HCT116 (cell line): ENCODE results near the gene GALNT14. TPM values are rescaled to one million over a fixed set of nuclear protein-coding genes. Genes with fewer than 3 reads are reported as not detected.

Experiments used
- ATAC-seq: fragments of 200-7000 bp; cut with Tn5 transposase; 2 replicates; pipeline ENCODE4 v1.9.1; 2020; ENCODE audit warnings: mild to moderate bottlenecking, moderate library complexity
- BruUV-seq: library from RNA; stranded (reverse); fragments of 400-500 nt; replicated peaks from 2 replicates; lab custom pipeline; 2021; lab: Mats Ljungman, UMichigan
- CTCF ChIA-PET: fragments of 300-600 bp; sonication (Branson Sonifier 250); formaldehyde crosslinking; loops from one replicate; lab custom pipeline; 2021; ENCODE audit warnings: antibody characterized with exemption; lab: Charles Lee
- POLR2A ChIA-PET: fragments of 300-600, 350-600 bp; sonication (Branson Sonifier 250); formaldehyde crosslinking; loops from one replicate; lab custom pipeline; 2021; ENCODE audit warnings: antibody characterized with exemption; lab: Charles Lee
- RAD21 ChIA-PET, 2 experiments: fragments of 300-600 bp; sonication (Branson Sonifier 250); formaldehyde crosslinking; loops; one replicate each; lab custom pipeline; 2023; ENCODE audit warnings: low total read pairs in 2 of 2; ENCODE audit not compliant: uncharacterized antibody in 2 of 2, unreplicated experiment in 2 of 2, low non-redundant PET in 1 of 2; lab: Charles Lee
- DNase-seq: peaks from one replicate; pipeline ENCODE4 v3.0.0-alpha.2; 2010; ENCODE audit warnings: low read depth, low spot score
- H2AFZ ChIP-seq: fragments of 200-600 bp; shearing (Covaris generic), sonication (generic); 2 replicates; pipeline ENCODE4 v1.6.1; 2017; ENCODE audit warnings: low read depth, mixed run types, mixed read lengths, antibody characterized with exemption, low read length; ENCODE audit not compliant: poor library complexity, severe bottlenecking
- H3K27ac ChIP-seq: 2 replicates; pipeline ENCODE4 v1.5.1; 2012; ENCODE audit warnings: low read depth, low read length
- H3K27me3 ChIP-seq: fragments of 200-600 bp; sonication (generic); 2 replicates; pipeline ENCODE4 v1.6.1; 2016; ENCODE audit warnings: mixed run types, low read length, mixed read lengths; ENCODE audit not compliant: insufficient read depth
- H3K36me3 ChIP-seq, 2 experiments: fragments of 200-500 bp in 1 of 2; fragments of 200-600 bp in 1 of 2; sonication (Bioruptor generic) in 1 of 2; sonication (generic) in 1 of 2; 2 replicates each; pipeline versions ENCODE4 v1.5.1 to v1.6.1; 2014 to 2016; ENCODE audit warnings: low read length in 2 of 2, inconsistent platforms in 1 of 2, mixed read lengths in 1 of 2, mixed run types in 1 of 2; ENCODE audit not compliant: insufficient read depth in 2 of 2, control insufficient read depth in 1 of 2
- H3K4me1 ChIP-seq, 2 experiments: fragments of 200-600 bp in 1 of 2; sonication (generic) in 1 of 2; 2 replicates each; pipeline versions ENCODE4 v1.5.1 to v1.6.1; 2012 to 2017; ENCODE audit warnings: low read length in 2 of 2, inconsistent platforms in 1 of 2, mild to moderate bottlenecking in 1 of 2, mixed read lengths in 1 of 2, mixed run types in 1 of 2, moderate library complexity in 1 of 2; ENCODE audit not compliant: insufficient read depth in 2 of 2, control insufficient read depth in 1 of 2
- H3K4me2 ChIP-seq: fragments of 200-600 bp; sonication (generic); 2 replicates; pipeline ENCODE4 v1.6.1; 2017; ENCODE audit warnings: mixed run types, low read length, mixed read lengths
- H3K4me3 ChIP-seq, 2 experiments: fragments of 200-600 bp in 1 of 2; sonication (generic) in 1 of 2; replicated peaks in 1 of 2; 2 replicates each; pipeline ENCODE4 v1.5.1; 2011 to 2016; ENCODE audit warnings: low read length in 2 of 2, control low read depth in 1 of 2, low read depth in 1 of 2, mild to moderate bottlenecking in 1 of 2, mixed read lengths in 1 of 2, mixed run types in 1 of 2
- H3K79me2 ChIP-seq: fragments of 200-600 bp; sonication (generic); 2 replicates; pipeline ENCODE4 v1.6.1; 2017; ENCODE audit warnings: mild to moderate bottlenecking, mixed run types, low read length, moderate library complexity, mixed read lengths; ENCODE audit not compliant: insufficient read depth
- H3K9ac ChIP-seq: fragments of 200-600 bp; sonication (generic); 2 replicates; pipeline ENCODE4 v1.6.1; 2016; ENCODE audit warnings: low read length, mixed read lengths
- H3K9me2 ChIP-seq: fragments of 200-600 bp; sonication (generic), shearing (Covaris generic); 2 replicates; pipeline ENCODE4 v1.6.1; 2017; ENCODE audit warnings: mixed run types, mild to moderate bottlenecking, moderate library complexity; ENCODE audit not compliant: insufficient read depth
- H3K9me3 ChIP-seq, 2 experiments: fragments of 200-500 bp in 1 of 2; fragments of 200-600 bp in 1 of 2; sonication (Bioruptor generic) in 1 of 2; sonication (generic) in 1 of 2; 2 replicates each; pipeline ENCODE4 v1.6.1; 2014 to 2017; ENCODE audit warnings: low read length in 2 of 2, mixed read lengths in 2 of 2, inconsistent platforms in 1 of 2, low read depth in 1 of 2, mild to moderate bottlenecking in 1 of 2, mixed run types in 1 of 2, moderate library complexity in 1 of 2; ENCODE audit not compliant: control insufficient read depth in 1 of 2, insufficient read depth in 1 of 2
- H4K20me1 ChIP-seq: fragments of 200-600 bp; sonication (generic), shearing (Covaris generic); 2 replicates; pipeline ENCODE4 v1.6.1; 2017; ENCODE audit warnings: mixed run types, mild to moderate bottlenecking, moderate library complexity; ENCODE audit not compliant: insufficient read depth
- ATF3 ChIP-seq: IDR thresholded peaks from 2 replicates; pipeline ENCODE4 v1.6.1; 2012
- CBX3 ChIP-seq: IDR thresholded peaks from 2 replicates; pipeline ENCODE4 v1.6.1; 2012; ENCODE audit warnings: low read depth
- CEBPB ChIP-seq: IDR thresholded peaks from 2 replicates; pipeline ENCODE4 v1.6.1; 2012; ENCODE audit warnings: low read depth
- ELF1 ChIP-seq: IDR thresholded peaks from 2 replicates; pipeline ENCODE4 v1.6.1; 2012; ENCODE audit warnings: low read depth, borderline replicate concordance
- EZH2phosphoT487 ChIP-seq: fragments of 200-600 bp; IDR thresholded peaks from 2 replicates; pipeline ENCODE4 v1.6.1; 2018; ENCODE audit warnings: antibody characterized with exemption, borderline replicate concordance
- JUND ChIP-seq: IDR thresholded peaks from 2 replicates; pipeline ENCODE4 v1.6.1; 2012
- POLR2A ChIP-seq: IDR thresholded peaks from 2 replicates; pipeline ENCODE4 v1.7.0; 2011; ENCODE audit warnings: borderline replicate concordance; ENCODE audit not compliant: insufficient read depth, insufficient read length; ENCODE audit errors: extremely low read depth
- POLR2AphosphoS5 ChIP-seq: IDR thresholded peaks from 2 replicates; pipeline ENCODE4 v1.6.1; 2011; ENCODE audit warnings: mild to moderate bottlenecking, low read depth, low read length, moderate library complexity
- REST ChIP-seq: IDR thresholded peaks from 2 replicates; pipeline ENCODE4 v1.6.1; 2012; ENCODE audit warnings: low read depth
- SIN3A ChIP-seq: IDR thresholded peaks from 2 replicates; pipeline ENCODE4 v1.6.1; 2012; ENCODE audit warnings: low read depth
- SP1 ChIP-seq: IDR thresholded peaks from 2 replicates; pipeline ENCODE4 v1.6.1; 2012; ENCODE audit warnings: low read depth
- SRF ChIP-seq: IDR thresholded peaks from 2 replicates; pipeline ENCODE4 v1.6.1; 2012; ENCODE audit warnings: low read depth
- TCF7L2 ChIP-seq: IDR thresholded peaks from 2 replicates; pipeline ENCODE4 v1.7.0; 2011; ENCODE audit warnings: borderline replicate concordance, inconsistent platforms; ENCODE audit not compliant: insufficient read depth, insufficient read length; ENCODE audit errors: extremely low read depth
- YY1 ChIP-seq: IDR thresholded peaks from 2 replicates; pipeline ENCODE4 v1.6.1; 2011; ENCODE audit warnings: low read length, low read depth, moderate library complexity, mild to moderate bottlenecking; ENCODE audit not compliant: insufficient replicate concordance; ENCODE audit errors: extremely low read depth
- ZBTB33 ChIP-seq: IDR thresholded peaks from 2 replicates; pipeline ENCODE4 v1.6.1; 2011; ENCODE audit warnings: mild to moderate bottlenecking, low read length, moderate library complexity; ENCODE audit not compliant: insufficient replicate concordance; ENCODE audit errors: extremely low read depth
- ZFX ChIP-seq: fragments of 450-650 bp; IDR thresholded peaks from 2 replicates; pipeline ENCODE4 v1.6.1; 2017
- ZNF274 ChIP-seq: fragments of 200-500 bp; sonication (Bioruptor generic); IDR thresholded peaks from 2 replicates; pipeline ENCODE4 v1.6.1; 2014; ENCODE audit warnings: mild to moderate bottlenecking, low read depth, low read length, inconsistent platforms
- intact Hi-C: fragments of 100-400 bp; cut with micrococcal nuclease; formaldehyde crosslinking; loops from 2 replicates; pipeline ENCODE4 v1.10.0; 2022
- total RNA-seq: library from RNA; stranded (reverse); gene quantifications from one replicate; pipeline ENCODE4 v1.2.1, GENCODE V29; 2021; ENCODE audit not compliant: unreplicated experiment

GALNT14 gene
- total RNA-seq, 1 experiment from 2014 or later = 11.2 TPM

GRCh38 chr2:30888852-30889409 is 249.3 kb downstream of the GALNT14 start:
- ATAC-seq (no peak), DNase-seq (no peak)
- Histone ChIP-seq H3K9me3 (no peaks in the 10 kb centered on the region), H3K4me1 (no peaks in the 10 kb centered on the region), H3K27me3 (0 out of 2 replicates have a peak, but pooled peaks cover 7% of the 10 kb centered on the region), H3K27ac (no peak overlapping the region), H3K79me2 (no peaks in the 10 kb centered on the region), H3K4me3 (no peak overlapping the region), H3K4me2 (no peak overlapping the region), H3K9ac (no peak overlapping the region), H3K36me3 (no peaks in the 10 kb centered on the region), H3K9me2 (no peaks in the 10 kb centered on the region), H2AFZ (no peak overlapping the region), H4K20me1 (no peaks in the 10 kb centered on the region)
- TF ChIP-seq TCF7L2 = no peak
- TF ChIP-seq YY1 = no peak
- TF ChIP-seq CBX3 = no peak
- no peak for TF ChIP-seq POLR2AphosphoS5
- TF ChIP-seq EZH2phosphoT487 = no peak
- no peak for TF ChIP-seq JUND
- TF ChIP-seq CEBPB = no peak
- TF ChIP-seq POLR2A = no peak
- TF ChIP-seq REST = no peak
- TF ChIP-seq ZFX = no peak
- TF ChIP-seq SP1 = no peak
- TF ChIP-seq ATF3 = no peak
- TF ChIP-seq ZNF274 = no peak
- TF ChIP-seq ELF1 = no peak
- TF ChIP-seq ZBTB33 = no peak
- no peak for TF ChIP-seq SIN3A
- TF ChIP-seq SRF = no peak
- ChIA-PET POLR2A (no interaction called here), CTCF (no interaction called here), RAD21 (no interaction called here)
- intact Hi-C loops = no loop called here
- no TSS peak for BruUV-seq
